Common myeloid progenitor, CD34-positive (primary cell): ENCODE measurements around the gene ALDH1A1.

ENCODE experiments used
- CTCF ChIA-PET: fragments of 350-600 bp; sonication (Branson Sonifier 250); formaldehyde crosslinking; loops from one replicate; lab custom pipeline; 2021; ENCODE audit warnings: antibody characterized with exemption; lab: Charles Lee
- POLR2A ChIA-PET: fragments of 350-600 bp; sonication (Branson Sonifier 250); formaldehyde crosslinking; loops from one replicate; lab custom pipeline; 2021; ENCODE audit warnings: antibody characterized with exemption; lab: Charles Lee
- DNase-seq, 3 donors: peaks; one replicate each; pipeline versions ENCODE4 v3.0.0 to v3.0.0-alpha.2; 2013
- H3K27ac ChIP-seq, 2 experiments: 1 replicate in 1 of 2; 2 replicates in 1 of 2; pipeline ENCODE4 v1.7.0; 2013; ENCODE audit warnings: inconsistent platforms in 2 of 2, low read length in 2 of 2, mild to moderate bottlenecking in 2 of 2, low read depth in 1 of 2, moderate library complexity in 1 of 2; ENCODE audit not compliant: severe bottlenecking in 2 of 2, insufficient read depth in 1 of 2, poor library complexity in 1 of 2
- H3K27me3 ChIP-seq, 5 experiments: replicated peaks in 2 of 5; 1 replicate in 3 of 5; 2 replicates in 2 of 5; pipeline versions ENCODE4 v1.6.1 to v1.7.0; 2013; ENCODE audit warnings: low read length in 4 of 5, mild to moderate bottlenecking in 2 of 5, moderate library complexity in 2 of 5, inconsistent platforms in 1 of 5; ENCODE audit not compliant: insufficient read depth in 5 of 5, control insufficient read depth in 4 of 5
- H3K36me3 ChIP-seq, 4 experiments: 1 replicate in 2 of 4; 2 replicates in 2 of 4; pipeline versions ENCODE4 v1.6.1 to v1.7.0; 2013; ENCODE audit warnings: low read length in 3 of 4, control low read depth in 1 of 4, mild to moderate bottlenecking in 1 of 4; ENCODE audit not compliant: control insufficient read depth in 4 of 4, insufficient read depth in 4 of 4
- H3K4me1 ChIP-seq, 4 experiments: 1 replicate in 3 of 4; 2 replicates in 1 of 4; pipeline versions ENCODE4 v1.6.1 to v1.7.1; 2013; ENCODE audit warnings: low read length in 3 of 4, mild to moderate bottlenecking in 3 of 4, control low read depth in 1 of 4, inconsistent platforms in 1 of 4, moderate library complexity in 1 of 4; ENCODE audit not compliant: control insufficient read depth in 4 of 4, insufficient read depth in 4 of 4; ENCODE audit errors: control extremely low read depth in 1 of 4
- H3K4me3 ChIP-seq, 7 experiments: 1 replicate in 4 of 7; 2 replicates in 3 of 7; pipeline versions ENCODE4 v1.5.1 to v1.7.0; 2013; ENCODE audit warnings: mild to moderate bottlenecking in 7 of 7, low read length in 6 of 7, moderate library complexity in 6 of 7, inconsistent platforms in 2 of 7, low read depth in 2 of 7, control low read depth in 1 of 7; ENCODE audit not compliant: insufficient read depth in 4 of 7, control insufficient read depth in 1 of 7; ENCODE audit errors: extremely low read depth in 1 of 7
- H3K9me3 ChIP-seq, 5 experiments: 1 replicate in 4 of 5; 2 replicates in 1 of 5; pipeline versions ENCODE4 v1.6.1 to v1.7.1; 2013; ENCODE audit warnings: low read length in 4 of 5, mild to moderate bottlenecking in 2 of 5, inconsistent platforms in 1 of 5, low read depth in 1 of 5, moderate library complexity in 1 of 5; ENCODE audit not compliant: control insufficient read depth in 4 of 5, insufficient read depth in 2 of 5; ENCODE audit errors: control extremely low read depth in 1 of 5
- WGBS: methylation state at CpG from one replicate; pipeline ENCODE4 v1.1.5; 2013; ENCODE audit not compliant: insufficient coverage; 5-methylcytosine and 5-hydroxymethylcytosine counted together

ALDH1A1 gene

DNA sequence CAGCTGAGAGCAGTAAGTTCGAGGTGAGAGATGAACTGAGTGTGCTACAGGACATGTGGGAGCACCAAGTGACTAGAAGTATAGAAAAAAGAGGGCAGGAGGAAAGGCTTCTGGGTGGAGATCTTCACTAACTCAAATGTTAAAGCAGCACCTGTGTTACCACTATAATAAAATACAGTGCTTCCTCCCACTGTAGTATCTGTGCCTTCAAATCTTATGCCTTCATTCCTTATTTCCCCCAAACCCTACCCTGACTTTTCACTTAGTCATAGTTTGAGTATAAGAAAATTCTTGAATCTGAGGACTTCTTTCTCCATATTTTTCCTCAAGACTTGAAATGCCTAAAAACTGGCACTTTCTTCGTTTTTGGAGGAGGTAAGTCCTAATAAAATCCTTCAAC, 61.8 kb downstream of the ALDH1A1 start:
- Histone ChIP-seq H3K9me3 (peaks cover 0 to 3% (median 2%) of the 10 kb centered on the region in 5 experiments), H3K27me3 (no peaks in the 10 kb centered on the region), H3K4me1 (no peaks in the 10 kb centered on the region), H3K36me3 (peaks cover 0 to 3% (median 0%) of the 10 kb centered on the region in 4 experiments), H3K4me3 (no peak overlapping the region), H3K27ac (no peak overlapping the region)
- WGBS = 100% methylated on average over 1 of the region's 2 CpGs
- POLR2A ChIA-PET = no interaction called here
- CTCF ChIA-PET = interaction anchor here (1.8 kb wide), 1 partner anchor 189 kb away, joined by 6 read pairs; no protein-coding TSS in a partner anchor
- DNase-seq = no peak

- Histone ChIP-seq H3K27me3 (no peaks in the 10 kb centered on the region), H3K36me3 (peaks cover 0 to 3% (median 0%) of the 10 kb centered on the region in 4 experiments), H3K4me3 (no peak overlapping the region), H3K27ac (no peak overlapping the region), H3K9me3 (peaks cover 0 to 3% (median 2%) of the 10 kb centered on the region in 5 experiments), H3K4me1 (no peaks in the 10 kb centered on the region)
- ChIA-PET POLR2A (no interaction called here), CTCF (interaction anchor here (0.7 to 1.6 kb wide), 4 partner anchors 12 to 18 kb away, joined by 3 to 6 read pairs (median 4); no protein-coding TSS in a partner anchor)
- DNase-seq = no peak
- 100% methylated on average over 1 of the region's 2 CpGs for WGBS
Measured at GRCh38 chr9:72888943-72889342, 63.9 kb downstream of the ALDH1A1 start.

DNA sequence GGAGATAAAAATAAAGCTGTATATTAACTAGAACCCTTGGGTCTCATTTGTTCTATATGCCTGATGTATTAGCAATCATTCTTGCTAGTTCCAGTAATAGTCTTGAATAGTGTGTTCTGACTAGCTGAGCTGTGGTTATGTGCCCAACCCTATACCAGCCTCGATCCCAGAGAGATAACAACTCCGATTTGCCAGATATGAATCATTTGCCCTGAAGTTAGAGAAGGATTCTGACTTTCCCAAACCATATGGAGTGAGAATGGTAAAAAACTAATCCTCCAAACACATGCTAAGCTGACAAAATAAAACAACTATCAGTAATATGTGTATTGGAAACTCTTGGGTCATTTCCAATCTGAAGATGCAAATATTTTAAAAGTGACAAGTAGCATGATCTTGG, 64.8 kb downstream of the ALDH1A1 start:
- ChIA-PET POLR2A (no interaction called here), CTCF (interaction anchor here (0.7 to 1.0 kb wide), 2 partner anchors 13 to 17 kb away, joined by 3 read pairs; no protein-coding TSS in a partner anchor)
- no CpG with 5 or more reads among the region's 2 CpGs for WGBS
- H3K36me3 ChIP-seq = peaks cover 0 to 3% (median 0%) of the 10 kb centered on the region in 4 experiments
- H3K4me3 ChIP-seq = no peak overlapping the region
- H3K27ac ChIP-seq = no peak overlapping the region
- H3K4me1 ChIP-seq = no peaks in the 10 kb centered on the region
- no peak for DNase-seq
- no peaks in the 10 kb centered on the region for H3K27me3 ChIP-seq
- H3K9me3 ChIP-seq = peaks cover 0 to 3% (median 2%) of the 10 kb centered on the region in 5 experiments

DNA sequence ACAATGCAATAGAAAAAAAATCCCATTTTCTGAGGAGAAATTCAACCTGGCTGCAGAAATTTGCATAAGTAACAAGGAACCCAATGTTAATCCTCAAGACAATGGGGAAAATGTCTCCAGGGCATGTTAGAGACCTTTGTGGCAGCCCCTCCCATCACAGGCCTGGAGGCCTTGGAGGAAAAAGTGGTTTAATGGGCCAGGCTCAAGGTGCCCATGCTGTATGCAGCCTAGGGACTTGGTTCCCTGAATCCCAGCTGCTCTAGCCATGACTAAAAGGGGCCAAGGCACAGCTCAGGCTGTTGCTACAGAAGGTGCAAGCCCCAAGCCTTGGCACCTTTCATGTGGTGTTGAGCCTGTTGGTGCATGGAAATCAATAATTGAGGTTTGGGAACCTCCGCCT, 66.5 kb downstream of the ALDH1A1 start:
- POLR2A ChIA-PET = no interaction called here
- H3K4me1 ChIP-seq = no peaks in the 10 kb centered on the region
- H3K27ac ChIP-seq = no peak overlapping the region
- no peak for DNase-seq
- no peak overlapping the region for H3K4me3 ChIP-seq
- H3K36me3 ChIP-seq = peaks cover 0 to 3% (median 0%) of the 10 kb centered on the region in 4 experiments
- H3K9me3 ChIP-seq = peaks cover 0 to 3% (median 2%) of the 10 kb centered on the region in 5 experiments
- WGBS = 100% methylated on average over 1 of the region's 1 CpG
- CTCF ChIA-PET = no interaction called here
- H3K27me3 ChIP-seq = no peaks in the 10 kb centered on the region

DNA sequence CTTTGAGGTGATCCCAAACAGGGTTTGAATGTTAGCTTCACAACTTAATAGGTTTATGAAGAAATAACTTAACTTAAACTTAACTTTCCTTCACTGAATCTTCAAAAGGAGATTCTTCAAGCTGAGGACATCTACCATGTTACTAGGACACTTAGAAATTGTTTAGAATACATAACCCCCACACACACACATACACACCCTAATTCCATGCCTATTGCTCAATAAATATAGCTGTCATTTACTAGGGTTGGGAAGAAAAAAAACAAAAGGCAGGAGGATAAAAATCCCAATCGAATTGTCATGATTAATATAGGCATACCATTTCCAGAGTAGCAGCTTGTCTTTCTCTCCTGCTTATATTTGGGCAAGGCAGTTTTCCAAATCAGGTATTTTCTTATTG, 68.3 kb downstream of the ALDH1A1 start:
- POLR2A ChIA-PET = no interaction called here
- WGBS = no CpG with 5 or more reads among the region's 1 CpG
- no peaks in the 10 kb centered on the region for H3K4me1 ChIP-seq
- H3K36me3 ChIP-seq = peaks cover 0 to 3% (median 0%) of the 10 kb centered on the region in 4 experiments
- CTCF ChIA-PET = no interaction called here
- H3K27ac ChIP-seq = no peak overlapping the region
- no peaks in the 10 kb centered on the region for H3K27me3 ChIP-seq
- DNase-seq = no peak
- no peak overlapping the region for H3K4me3 ChIP-seq
- H3K9me3 ChIP-seq = peaks cover 0 to 3% (median 2%) of the 10 kb centered on the region in 5 experiments

- Histone ChIP-seq H3K27me3 (no peaks in the 10 kb centered on the region), H3K9me3 (peaks cover 0 to 3% (median 2%) of the 10 kb centered on the region in 5 experiments), H3K4me1 (no peaks in the 10 kb centered on the region), H3K27ac (no peak overlapping the region), H3K4me3 (no peak overlapping the region), H3K36me3 (peaks cover 0 to 3% (median 0%) of the 10 kb centered on the region in 4 experiments)
- CTCF ChIA-PET = no interaction called here
- DNase-seq = no peak
- WGBS = no CpG with 5 or more reads among the region's 3 CpGs
- POLR2A ChIA-PET = no interaction called here
Measured at GRCh38 chr9:72883875-72884274, 69.0 kb downstream of the ALDH1A1 start.

DNA sequence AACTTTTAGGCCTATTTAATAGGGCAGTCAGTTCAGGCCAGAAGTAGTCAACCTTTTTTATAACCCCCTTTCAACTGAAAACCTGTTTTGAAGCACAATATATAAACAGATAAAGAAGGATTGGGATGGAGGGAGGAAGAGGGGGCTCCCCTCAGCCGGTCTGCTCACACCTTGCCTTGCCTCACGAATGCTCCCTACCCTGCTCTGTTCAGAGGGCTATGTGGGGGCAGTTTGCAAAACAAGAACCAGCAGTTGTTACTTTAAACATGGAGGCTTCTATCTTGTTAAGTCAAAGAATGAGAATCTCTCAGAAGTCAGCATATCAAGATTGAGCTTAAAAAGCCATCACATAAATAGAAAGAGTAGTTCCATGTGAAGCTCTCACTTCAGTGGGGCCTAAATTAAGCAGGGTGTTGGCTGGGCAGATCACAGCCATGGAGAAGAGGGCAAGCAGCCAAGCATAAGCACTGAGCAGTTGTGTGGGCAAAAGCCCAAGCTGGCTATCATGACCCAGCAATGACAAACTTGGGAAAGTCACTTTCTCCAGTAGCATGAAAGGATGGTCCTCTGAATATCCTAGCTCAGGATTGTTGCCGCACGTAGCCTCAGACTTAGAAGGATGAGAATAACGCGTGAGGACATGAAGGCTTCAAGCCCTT, 70.6 kb downstream of the ALDH1A1 start:
- Histone ChIP-seq H3K4me3 (no peak overlapping the region), H3K36me3 (no peaks in the 10 kb centered on the region), H3K4me1 (no peaks in the 10 kb centered on the region), H3K27me3 (no peaks in the 10 kb centered on the region), H3K27ac (no peak overlapping the region), H3K9me3 (peaks cover 0 to 2% (median 0%) of the 10 kb centered on the region in 5 experiments)
- ChIA-PET POLR2A (no interaction called here), CTCF (interaction anchor here (0.8 kb wide), 1 partner anchor 10 kb away, joined by 3 read pairs; no protein-coding TSS in a partner anchor)
- WGBS = 94% methylated on average over 5 of the region's 6 CpGs
- no peak for DNase-seq
